Ovary (tissue), 9 donors: Measurements from ENCODE around the gene MPP7. TPM values are rescaled to one million over a fixed set of nuclear protein-coding genes. Genes with fewer than 3 reads are reported as not detected.

ENCODE experiments used
- DNase-seq, 5 donors: peaks; one replicate each; pipeline ENCODE4 v3.0.0-alpha.2; 2019 to 2020
- H3K27ac ChIP-seq, 2 donors: fragments of 200-600 bp; one replicate each; pipeline versions ENCODE4 v1.5.1 to v1.8.0; 2019 to 2022
- H3K27me3 ChIP-seq: fragments of 200-600 bp; one replicate; pipeline ENCODE4 v1.8.0; 2022
- H3K36me3 ChIP-seq: fragments of 200-600 bp; sonication (generic); one replicate; pipeline ENCODE4 v1.5.1; 2019
- H3K4me1 ChIP-seq: one replicate; pipeline ENCODE4 v1.8.1; 2013; ENCODE audit warnings: mild to moderate bottlenecking, moderate library complexity; ENCODE audit not compliant: insufficient read depth
- H3K4me3 ChIP-seq: fragments of 200-600 bp; sonication (generic); one replicate; pipeline ENCODE4 v1.5.1; 2017
- H3K9me3 ChIP-seq, 2 donors: fragments of 200-600 bp in 1 of 2; sonication (generic) in 1 of 2; one replicate each; pipeline versions ENCODE4 v1.5.1 to v1.8.1; 2013 to 2019; ENCODE audit warnings: mild to moderate bottlenecking in 1 of 2, moderate library complexity in 1 of 2
- CTCF ChIP-seq, 3 donors: fragments of 450-650 bp in 2 of 3; fragments of 200-600 bp in 1 of 3; IDR thresholded peaks; one replicate each; pipeline versions ENCODE4 v1.5.1 to v1.8.0; 2016 to 2022; ENCODE audit warnings: antibody characterized with exemption in 3 of 3, mild to moderate bottlenecking in 1 of 3
- EP300 ChIP-seq: sonication (generic); formaldehyde crosslinking; IDR thresholded peaks from one replicate; pipeline ENCODE4 v1.6.1; 2017; ENCODE audit warnings: antibody characterized with exemption
- POLR2A ChIP-seq: fragments of 450-650 bp; IDR thresholded peaks from one replicate; pipeline ENCODE4 v1.6.1; 2017; ENCODE audit warnings: antibody characterized with exemption, mild to moderate bottlenecking, moderate library complexity
- WGBS, 3 donors: extraction: QIAGEN DNeasy Blood & Tissue Kit in 1 of 3; methylation state at CpG; one replicate each; pipeline versions ENCODE4 v1.1.5 to v1.1.7; 2013 to 2017; 5-methylcytosine and 5-hydroxymethylcytosine counted together
- intact Hi-C, 4 donors: fragments of 100-400 bp; cut with DNase I; formaldehyde crosslinking; loops; one replicate each; pipeline versions ENCODE4 v1.11.0 to v1.15.1; 2022 to 2023
- polyA plus RNA-seq, 2 donors: library from polyadenylated mRNA; stranded (reverse); fragments of 200-250 nt in 1 of 2; fragments of 350-450 nt in 1 of 2; fragmentation: Illumina TruSeq in 1 of 2; extraction: RNeasy Lipid Tissue Mini Kit (QIAGEN cat#74804) in 1 of 2; gene quantifications; one replicate each; pipeline ENCODE4 v1.2.3, GENCODE V29; 2013 to 2014
- total RNA-seq, 7 donors: library from RNA; depleted of rRNA in 2 of 7; stranded (reverse); fragments of >200 nt in 2 of 7; fragmentation: NEBNext Ultra II Directional in 3 of 7; extraction: Animal tissue kit (Norgen Biotek cat#: 25700) in 3 of 7; gene quantifications; one replicate each; pipeline versions ENCODE4 v1.1.0 to v1.2.4, GENCODE V29; 2016 to 2023
- donor health status: DM: no; HTN: no; CAD: no; lungs with moderate emphysema.
- donor health status: DM: no; HTN: no; CAD: no.
- donor health status: Bipolar disorder and iron deficiency.
- donor health status: DM: yes; HTN: yes; CAD: no.
- donor health status: DM: no; HTN: no; CAD: no.
- donor health status: DM: yes; HTN: yes; CAD: no.

MPP7 gene
- total and polyA plus RNA-seq, 9 donors = 2.2 to 13.3 (median 7.5) TPM

- intact Hi-C loops = no loop called here
- H3K36me3 ChIP-seq = no peaks in the 10 kb centered on the region
- no peak overlapping the region for H3K4me3 ChIP-seq
- 91 to 92% (median 91%) methylated on average over 3 of the region's 3 CpGs for WGBS, 3 donors
- H3K27me3 ChIP-seq = no peaks in the 10 kb centered on the region
- H3K4me1 ChIP-seq = no peaks in the 10 kb centered on the region
- no peak overlapping the region for H3K27ac ChIP-seq
- no peaks in the 10 kb centered on the region for H3K9me3 ChIP-seq
- no peak for TF ChIP-seq EP300
- no peak for TF ChIP-seq CTCF (IDR thresholded peaks at IDR 0.05)
- no peak for TF ChIP-seq POLR2A
- DNase-seq = no peak
Measured at GRCh38 chr10:28280652-28281051, 22.2 kb downstream of the MPP7 start.

DNA sequence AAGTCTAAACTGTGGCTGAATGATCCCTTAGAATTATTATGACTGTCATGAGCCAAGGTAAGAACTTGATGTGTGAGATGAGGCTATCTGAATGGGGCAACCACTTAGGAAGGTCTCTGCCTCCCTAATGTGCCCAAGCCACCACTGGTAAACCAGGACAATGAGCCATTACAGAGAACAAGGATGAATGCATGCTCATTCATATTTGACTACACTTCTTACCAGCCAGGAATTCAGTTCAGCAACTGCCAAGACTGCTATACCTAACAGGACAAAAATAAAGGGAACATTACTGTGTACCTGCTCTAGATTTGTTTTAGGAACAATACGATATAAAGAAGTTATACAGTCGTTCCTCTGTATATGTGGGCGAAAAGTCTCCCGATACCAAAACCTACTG lies 23.0 kb downstream of the MPP7 start:
- Histone ChIP-seq H3K4me3 (no peak overlapping the region), H3K27ac (no peak overlapping the region), H3K36me3 (no peaks in the 10 kb centered on the region), H3K4me1 (no peaks in the 10 kb centered on the region), H3K27me3 (no peaks in the 10 kb centered on the region), H3K9me3 (no peaks in the 10 kb centered on the region)
- no peak for TF ChIP-seq CTCF (IDR thresholded peaks at IDR 0.05)
- TF ChIP-seq EP300 = no peak
- no peak for TF ChIP-seq POLR2A
- WGBS, 3 donors = 91 to 97% (median 95%) methylated on average over 4 of the region's 4 CpGs
- DNase-seq = no peak
- intact Hi-C loops = no loop called here

GRCh38 chr10:28278842-28279241 lies 24.0 kb downstream of the MPP7 start:
- Histone ChIP-seq H3K9me3 (no peaks in the 10 kb centered on the region), H3K27ac (no peak overlapping the region), H3K4me1 (no peaks in the 10 kb centered on the region), H3K4me3 (no peak overlapping the region), H3K36me3 (no peaks in the 10 kb centered on the region), H3K27me3 (no peaks in the 10 kb centered on the region)
- 63 to 92% (median 77%) methylated on average over 4 of the region's 4 CpGs for WGBS, 3 donors
- no peak for DNase-seq
- TF ChIP-seq POLR2A (no peak), EP300 (no peak), CTCF (IDR thresholded peaks at IDR 0.05) (no peak)
- intact Hi-C loops = no loop called here

DNA sequence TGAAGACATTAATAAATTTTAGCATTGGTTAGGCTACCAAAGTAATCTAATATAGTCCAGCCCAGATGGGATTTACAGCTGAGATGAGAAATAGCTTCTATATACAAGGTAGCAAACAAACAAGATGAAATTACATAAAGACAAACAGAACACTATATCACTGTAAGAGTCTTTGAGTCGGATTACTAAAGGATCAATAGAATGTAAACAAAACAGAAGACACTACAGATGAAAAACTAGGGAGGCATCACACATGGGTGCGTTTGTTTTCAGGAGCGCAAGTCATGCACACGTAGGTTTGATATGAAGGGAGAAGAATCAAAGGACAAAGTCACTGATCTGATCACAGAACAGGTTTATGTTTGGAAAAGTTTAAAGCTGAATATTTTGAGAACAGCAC lies 26.5 kb downstream of the MPP7 start:
- TF ChIP-seq POLR2A (no peak), EP300 (no peak), CTCF (IDR thresholded peaks at IDR 0.05) (no peak)
- H3K4me3 ChIP-seq = no peak overlapping the region
- intact Hi-C loops = no loop called here
- DNase-seq = no peak
- H3K9me3 ChIP-seq = no peaks in the 10 kb centered on the region
- H3K27me3 ChIP-seq = no peaks in the 10 kb centered on the region
- no peak overlapping the region for H3K27ac ChIP-seq
- H3K4me1 ChIP-seq = no peaks in the 10 kb centered on the region
- 84 to 90% (median 89%) methylated on average over 4 of the region's 4 CpGs for WGBS, 3 donors
- no peaks in the 10 kb centered on the region for H3K36me3 ChIP-seq

- no peaks in the 10 kb centered on the region for H3K9me3 ChIP-seq
- H3K4me1 ChIP-seq = no peaks in the 10 kb centered on the region
- intact Hi-C loops = no loop called here
- DNase-seq = no peak
- H3K27ac ChIP-seq = no peak overlapping the region
- TF ChIP-seq EP300 (no peak), POLR2A (no peak), CTCF (IDR thresholded peaks at IDR 0.05) (no peak)
- no peaks in the 10 kb centered on the region for H3K27me3 ChIP-seq
- H3K4me3 ChIP-seq = no peak overlapping the region
- H3K36me3 ChIP-seq = no peaks in the 10 kb centered on the region
Measured at GRCh38 chr10:28274475-28274874, 28.4 kb downstream of the MPP7 start.
